Stimulated activated CD8-positive, alpha-beta memory T cell treated with anti-CD3 and anti-CD28 coated beads, Interleukin-4, amount 100 ng/mL, for 4 hours (primary cell): ENCODE data around the gene PCSK4.
"Not testable (repeated sequence)": the region's sequence is repeated elsewhere in the genome, so short reads cannot be mapped to it uniquely, and the experiment has no call there.

Experiments used
- DNase-seq, 2 donors: peaks; one replicate each; pipeline ENCODE4 v3.0.0-alpha.2; 2020; ENCODE audit warnings: low read depth in 2 of 2, low spot score in 1 of 2

The PCSK4 gene

DNA sequence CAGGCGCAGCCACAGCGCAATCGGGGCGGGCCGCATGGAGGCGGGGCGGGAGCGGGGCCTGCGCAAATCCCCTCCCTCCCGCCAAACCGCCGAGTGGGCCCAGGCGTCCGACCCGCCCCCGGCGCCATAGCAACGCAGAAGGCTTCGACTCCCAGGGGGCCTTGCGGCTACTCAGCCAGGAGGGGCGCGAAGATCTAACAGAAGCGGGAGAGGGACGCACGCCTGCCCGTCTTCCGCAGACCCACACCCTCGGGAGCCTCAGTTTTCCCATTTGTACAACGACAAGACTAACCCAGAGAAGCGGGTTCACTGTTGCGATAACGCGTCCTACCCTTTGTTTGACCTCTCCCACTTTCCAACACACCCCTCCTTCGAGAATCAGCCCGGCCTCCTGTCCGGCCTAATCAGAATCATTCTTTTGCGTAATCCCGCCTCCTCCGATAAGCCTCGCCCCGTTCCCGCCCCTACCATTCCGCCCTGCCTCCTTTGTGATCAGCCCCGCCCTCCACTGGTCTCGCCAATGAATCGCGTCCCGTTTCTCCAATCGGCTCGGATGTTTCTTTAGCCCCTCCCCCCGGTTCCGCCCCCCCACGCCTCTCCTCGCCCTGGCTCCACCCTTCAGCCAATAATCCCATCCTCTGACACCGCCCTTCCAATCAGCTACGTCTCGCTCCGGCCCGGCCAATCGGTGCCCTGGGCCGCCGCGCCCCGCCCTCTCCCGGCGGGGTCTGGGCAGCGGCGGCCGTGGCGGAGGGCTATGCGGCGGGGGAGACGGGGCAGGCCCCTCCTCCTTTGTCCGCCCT, at the start of gene PCSK4:
Gene PCSK4, minus strand, starts transcription at position 40 of the 803 bp plus-strand sequence. Its CDS starts 4 bp downstream, at position 36.
- DNase-seq: peak; percentile 95 to 98

DNA sequence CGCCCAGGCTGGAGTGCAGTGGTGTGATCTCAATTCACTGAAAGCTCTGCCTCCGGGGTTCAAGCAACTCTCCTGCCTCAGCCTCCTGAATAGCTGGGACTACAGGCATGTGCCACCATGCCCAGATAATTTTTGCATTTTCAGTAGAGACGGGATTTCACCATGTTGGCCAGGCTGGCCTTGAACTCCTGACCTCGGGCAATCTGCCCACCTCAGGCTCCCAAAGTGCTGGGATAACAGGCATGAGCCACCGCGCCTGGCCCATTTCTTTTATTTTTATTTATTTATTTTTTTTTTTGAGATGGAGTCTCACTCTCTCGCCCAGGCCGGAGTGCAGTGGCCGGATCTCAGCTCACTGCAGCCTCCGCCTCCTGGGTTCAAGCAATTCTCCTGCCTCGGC, 49.6 kb upstream of the PCSK4 start:
- DNase-seq: not testable (repeated sequence)

DNA sequence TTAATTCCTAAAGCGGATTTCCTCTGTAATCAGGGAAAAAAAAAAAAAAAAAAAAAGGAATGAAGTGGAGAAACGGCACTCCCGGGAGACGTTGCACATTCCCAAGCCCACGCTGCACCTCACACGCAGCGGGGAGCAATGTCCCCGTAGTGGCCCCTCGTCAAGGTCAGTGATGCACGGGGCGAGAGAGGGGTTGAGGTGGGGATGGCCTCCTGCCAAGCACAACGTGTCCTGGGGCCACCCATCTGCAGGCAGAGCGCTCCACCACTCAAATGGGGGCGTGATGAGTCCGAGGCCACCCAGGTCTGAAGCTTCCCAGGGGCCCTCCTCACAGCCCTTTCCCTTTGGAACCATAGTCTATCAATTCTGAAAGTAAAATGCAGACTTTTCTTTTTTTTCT, 48.8 kb upstream of the PCSK4 start:
- no peak for DNase-seq

DNA sequence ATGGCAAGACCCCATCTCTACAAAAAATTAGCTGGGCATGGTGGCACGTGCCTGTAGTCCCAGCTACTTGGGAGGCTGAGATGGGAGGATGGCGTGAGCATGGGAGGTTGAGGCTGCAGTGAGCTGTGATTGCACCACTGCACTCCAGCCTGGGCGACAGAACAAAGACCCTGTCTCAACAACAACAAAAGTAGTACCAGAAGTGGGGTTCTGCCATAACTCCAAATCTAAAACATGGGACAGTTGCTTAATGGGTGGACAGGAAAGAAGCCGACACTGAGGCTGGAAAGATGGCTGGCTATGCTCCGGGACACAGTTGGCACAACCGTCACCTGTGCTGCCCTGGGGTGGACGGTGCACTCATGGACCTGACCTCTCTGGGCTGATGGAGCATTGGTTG, 45.5 kb upstream of the PCSK4 start:
- DNase-seq: not testable (repeated sequence)

DNA sequence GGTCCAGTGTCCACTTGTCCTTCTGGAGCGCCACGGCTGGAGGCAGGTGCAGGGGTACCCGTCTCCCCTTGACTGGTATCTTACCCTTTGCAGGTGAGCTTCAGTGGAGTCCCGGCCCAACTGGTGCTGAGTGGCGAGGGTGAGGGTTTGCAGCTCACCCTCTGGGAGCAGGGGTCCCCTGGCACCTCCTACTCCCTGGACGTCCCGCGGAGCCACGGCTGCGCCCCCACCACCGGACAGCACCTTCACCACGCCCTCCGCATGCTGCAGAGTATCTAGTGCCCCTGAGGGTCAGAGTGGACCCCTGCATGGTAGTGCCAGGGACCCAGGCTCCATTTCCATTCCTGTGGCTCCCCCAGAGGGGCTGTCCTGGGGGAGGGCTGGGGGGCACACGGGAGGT, 44.8 kb upstream of the PCSK4 start:
- DNase-seq: no peak

DNA sequence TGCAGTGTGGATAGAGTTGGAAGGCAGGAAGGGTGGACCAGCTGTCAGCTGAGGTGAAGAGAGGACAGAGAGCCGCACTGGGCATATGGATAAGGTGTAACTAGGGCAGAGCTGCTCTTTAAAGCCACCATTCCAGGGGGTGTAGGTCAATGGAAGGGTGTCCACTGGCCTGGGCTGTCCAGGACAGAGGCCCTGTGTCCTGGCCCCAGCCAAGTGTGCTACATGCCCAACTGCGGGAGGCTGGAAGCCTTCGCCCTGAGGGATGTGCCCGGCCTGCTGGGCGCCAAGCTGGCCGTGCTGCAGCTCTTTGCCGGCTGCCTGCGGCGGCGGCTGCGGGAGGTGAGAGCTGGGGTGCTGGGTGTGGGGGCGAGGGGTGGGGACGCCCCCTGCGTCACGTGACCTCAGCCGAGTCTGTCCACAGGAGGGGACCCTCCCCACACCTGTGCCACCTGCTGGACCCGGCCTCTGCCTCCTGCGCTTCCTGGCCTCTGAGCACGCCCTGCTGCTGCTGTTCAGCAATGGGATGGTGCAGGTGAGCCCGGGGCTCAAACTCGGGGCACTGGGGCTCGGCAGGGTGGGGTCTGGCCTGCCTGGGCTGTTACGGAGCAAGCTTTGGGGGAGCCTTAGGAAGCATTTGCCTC, 43.5 kb upstream of the PCSK4 start:
- DNase-seq: no peak

DNA sequence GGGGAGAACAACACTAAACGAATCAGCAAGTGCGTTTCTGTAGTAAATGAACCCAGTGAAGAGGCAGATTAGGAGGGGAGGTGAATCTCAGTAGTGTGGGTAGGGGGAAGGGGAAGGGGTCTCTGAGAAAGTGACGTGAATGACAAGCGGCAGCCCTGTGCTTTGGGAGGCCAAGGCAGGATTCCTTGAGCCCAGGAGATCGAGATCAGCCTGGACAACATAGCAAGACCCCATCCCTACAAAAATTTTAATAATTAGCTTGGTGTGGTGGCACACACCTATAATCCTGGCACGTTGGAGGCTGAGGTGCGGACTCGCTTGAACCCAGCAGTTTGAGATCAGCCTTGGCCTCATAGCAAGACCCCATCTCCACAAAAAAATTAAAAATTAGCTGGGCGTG, 41.9 kb upstream of the PCSK4 start:
- no peak for DNase-seq

DNA sequence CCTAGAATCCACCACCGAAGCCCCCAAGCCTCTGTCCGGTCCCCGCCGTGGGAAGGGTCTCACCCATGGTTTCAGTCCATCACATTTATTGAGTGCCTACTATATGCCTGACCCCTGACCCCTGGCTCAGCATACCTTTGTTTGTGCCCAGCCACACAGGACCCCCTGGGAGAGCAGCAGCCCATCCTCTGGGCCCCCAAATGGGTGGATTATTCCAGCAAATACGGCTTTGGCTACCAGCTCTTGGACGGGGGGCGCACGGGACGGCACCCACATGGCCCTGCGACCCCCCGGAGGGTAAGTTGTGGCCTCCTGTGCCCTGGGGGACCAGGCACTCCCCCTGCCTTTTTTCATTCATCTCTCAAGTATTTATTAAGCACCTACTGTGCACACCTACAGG, 41.4 kb upstream of the PCSK4 start:
- no peak for DNase-seq

DNA sequence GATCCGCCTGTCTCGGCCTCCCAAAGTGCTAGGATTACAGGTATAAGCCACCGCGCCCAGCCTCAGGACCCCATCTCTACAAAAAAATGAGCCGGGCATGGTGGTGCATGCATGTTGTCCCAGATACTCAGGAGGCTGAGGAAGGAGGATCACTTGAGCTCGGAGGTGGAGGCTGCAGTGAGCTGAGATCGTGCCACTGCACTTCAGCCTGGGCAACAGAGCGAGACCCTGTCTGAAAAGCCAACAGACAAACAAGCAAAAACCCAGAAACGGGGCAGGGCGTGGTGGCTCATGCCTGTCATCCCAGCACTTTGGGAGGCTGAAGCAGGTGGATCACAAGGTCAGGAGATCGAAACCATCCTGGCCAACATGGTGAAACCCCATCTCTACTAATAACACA, 40.7 kb upstream of the PCSK4 start:
- DNase-seq: not testable (repeated sequence)

DNA sequence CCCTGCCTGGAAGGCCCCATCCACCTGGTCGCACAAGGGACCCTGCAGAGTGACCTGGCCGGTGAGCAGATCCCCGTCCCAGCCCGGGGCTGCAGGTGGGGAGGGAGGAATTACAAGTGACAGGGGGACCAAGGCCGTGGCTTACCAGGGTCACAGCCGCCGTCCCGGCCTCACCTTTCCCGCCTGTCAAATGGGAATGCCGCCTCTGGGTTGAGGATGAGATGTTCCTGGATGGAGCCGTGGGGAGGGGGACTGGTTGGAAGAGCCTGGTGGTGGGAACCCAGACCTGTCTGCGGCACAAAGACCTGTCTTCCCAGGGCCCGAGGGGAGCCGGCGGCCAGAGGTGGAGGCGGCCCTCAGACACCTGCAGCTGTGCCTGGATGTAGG, 39.3 kb upstream of the PCSK4 start:
- DNase-seq: no peak

DNA sequence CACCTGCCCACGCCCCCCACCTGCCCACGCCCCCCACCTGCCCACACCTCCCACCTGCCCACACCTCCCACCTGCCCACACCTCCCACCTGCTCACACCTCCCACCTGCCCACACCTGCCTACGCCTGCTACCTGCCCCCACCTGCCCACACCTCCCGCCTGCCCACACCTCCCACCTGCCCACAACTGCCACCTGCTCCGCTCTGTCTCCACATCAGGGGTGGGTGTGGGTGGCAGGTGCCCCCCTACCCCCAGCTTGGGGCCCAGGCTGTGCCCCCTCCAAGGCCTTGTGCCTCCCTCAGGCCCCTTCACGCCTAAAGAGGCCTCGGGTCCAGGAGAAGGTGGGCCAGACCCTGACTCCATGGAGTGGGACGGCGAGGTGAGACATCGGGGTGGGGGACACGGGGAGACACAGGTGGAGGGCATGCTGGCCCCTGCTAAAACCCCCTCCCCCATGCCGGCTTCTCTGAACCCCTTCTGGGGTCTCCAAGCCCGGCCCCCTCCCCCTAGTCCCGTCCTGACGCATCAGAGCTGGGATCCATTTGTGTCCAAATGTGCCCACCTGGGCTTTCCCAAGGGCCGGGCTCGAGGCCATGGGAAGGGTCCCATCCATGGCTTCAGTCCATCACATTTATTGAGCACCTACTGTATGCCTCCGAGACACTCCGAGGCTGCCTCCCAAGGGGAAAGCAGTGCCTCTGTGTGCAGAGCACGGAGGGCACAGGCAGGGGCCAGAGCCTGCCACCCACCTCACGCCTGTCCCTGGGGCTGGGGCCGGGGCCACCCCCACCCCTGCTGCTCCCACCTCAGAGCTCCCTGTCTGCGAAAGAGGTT, 38.7 kb upstream of the PCSK4 start:
- DNase-seq: no peak

DNA sequence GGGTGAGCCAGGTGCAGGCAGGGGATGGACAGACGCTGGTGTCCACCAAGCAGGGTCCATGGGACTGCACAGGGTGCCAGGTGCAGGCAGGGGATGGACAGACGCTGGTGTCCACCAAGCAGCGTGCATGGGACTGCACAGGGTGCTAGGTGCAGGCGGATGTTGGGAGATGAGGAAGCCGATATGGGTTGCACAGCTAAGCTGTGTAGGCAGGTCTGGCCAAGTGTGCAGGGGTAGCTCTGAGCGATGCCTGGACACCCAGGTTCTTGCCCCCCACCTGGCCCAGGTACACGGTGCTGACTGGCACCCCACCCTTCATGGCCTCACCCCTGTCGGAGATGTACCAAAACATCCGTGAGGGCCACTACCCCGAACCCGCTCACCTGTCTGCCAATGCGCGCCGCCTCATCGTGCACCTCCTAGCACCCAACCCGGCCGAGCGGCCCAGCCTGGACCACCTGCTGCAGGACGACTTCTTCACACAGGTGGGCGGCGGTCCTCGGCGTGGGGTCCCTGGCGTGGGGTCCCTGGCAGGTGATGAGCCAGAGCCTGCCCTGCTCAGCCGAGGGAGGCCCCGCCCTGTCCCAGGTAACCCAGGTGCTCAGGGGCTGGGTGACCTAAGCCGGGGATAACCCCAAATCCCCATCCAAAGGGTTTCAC, 37.6 kb upstream of the PCSK4 start:
- no peak for DNase-seq

DNA sequence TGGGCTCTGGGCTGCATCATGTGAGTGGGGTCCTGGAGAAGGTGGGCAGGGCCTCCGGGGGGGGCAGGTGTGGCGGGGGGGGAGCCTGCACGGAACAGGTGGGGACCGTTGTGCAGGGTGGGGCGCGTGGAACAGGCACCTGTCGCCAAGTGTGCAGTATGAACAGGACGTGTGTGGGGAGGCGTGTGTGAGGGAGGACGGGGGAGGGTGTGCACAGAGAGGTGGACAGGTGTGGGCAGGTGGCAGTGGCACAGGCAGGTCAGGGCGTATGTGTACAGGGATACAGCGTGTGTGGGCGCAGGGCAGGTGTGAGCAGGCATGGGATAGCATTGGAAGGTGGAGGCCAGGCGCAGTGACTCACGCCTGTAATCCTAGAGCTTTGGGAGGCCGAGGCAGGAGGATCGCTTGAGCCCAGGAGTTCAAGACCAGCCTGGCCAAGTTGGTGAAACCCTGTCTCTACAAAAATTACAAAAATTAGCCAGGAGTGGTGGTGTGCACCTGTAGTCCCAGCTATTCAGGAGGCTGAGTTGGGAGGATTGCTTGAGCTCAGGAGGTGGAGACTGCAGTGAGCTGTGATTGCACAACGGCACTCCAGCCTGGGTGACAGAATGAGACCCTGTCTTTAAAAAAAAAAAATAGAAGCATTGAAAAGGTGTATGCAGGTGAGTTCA, 37.0 kb upstream of the PCSK4 start:
- DNase-seq: no peak

DNA sequence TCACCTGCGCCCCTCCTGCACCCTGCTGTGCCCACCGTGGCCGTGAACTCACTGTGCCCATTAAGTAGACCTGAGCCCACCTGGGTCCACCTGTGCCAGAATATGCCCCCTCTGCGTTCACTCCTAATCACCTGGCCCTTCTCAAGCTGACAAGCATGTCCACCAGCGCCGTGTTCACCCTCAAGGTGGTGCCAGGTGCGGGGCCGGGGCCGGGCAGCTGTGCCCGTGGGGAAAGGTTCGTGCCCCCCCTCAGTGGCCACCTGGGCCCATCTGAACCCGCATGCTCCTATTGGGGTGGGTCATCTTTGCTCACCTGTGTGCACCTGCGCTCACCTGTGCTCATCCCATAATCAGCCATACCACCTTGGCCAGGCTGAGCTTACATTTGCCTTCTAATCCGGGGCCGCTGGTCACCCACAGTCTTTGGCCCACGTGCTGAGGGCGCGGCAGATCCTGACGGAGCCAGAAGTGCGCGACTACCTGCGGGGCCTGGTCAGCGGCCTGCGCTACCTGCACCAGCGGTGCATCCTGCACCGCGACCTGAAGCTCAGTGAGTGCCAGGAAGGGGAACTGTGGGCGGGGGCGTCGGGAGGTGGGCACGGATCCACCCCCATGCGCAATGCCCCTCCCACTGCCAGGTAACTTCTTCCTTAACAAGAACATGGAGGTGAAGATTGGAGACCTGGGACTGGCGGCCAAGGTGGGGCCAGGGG, 36.1 kb upstream of the PCSK4 start:
- no peak for DNase-seq

DNA sequence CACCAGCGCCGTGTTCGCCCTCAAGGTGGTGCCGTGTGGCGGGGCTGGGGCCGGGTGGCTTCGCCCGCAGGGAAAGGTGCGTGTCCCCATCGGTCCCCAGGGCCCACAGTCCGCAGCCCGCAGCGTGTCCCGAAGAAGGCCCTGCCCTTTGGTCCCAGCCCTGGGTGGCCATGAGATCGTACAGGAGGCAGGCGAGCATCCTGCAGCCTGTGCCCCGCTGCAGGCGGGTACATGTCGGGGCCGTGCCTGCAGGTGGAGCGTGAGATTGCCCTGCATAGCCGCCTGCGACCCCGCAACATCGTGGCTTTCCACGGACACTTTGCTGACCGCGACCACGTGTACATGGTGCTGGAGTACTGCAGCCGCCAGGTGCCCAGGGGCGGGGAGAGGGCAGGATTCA, 35.2 kb upstream of the PCSK4 start:
- no peak for DNase-seq

DNA sequence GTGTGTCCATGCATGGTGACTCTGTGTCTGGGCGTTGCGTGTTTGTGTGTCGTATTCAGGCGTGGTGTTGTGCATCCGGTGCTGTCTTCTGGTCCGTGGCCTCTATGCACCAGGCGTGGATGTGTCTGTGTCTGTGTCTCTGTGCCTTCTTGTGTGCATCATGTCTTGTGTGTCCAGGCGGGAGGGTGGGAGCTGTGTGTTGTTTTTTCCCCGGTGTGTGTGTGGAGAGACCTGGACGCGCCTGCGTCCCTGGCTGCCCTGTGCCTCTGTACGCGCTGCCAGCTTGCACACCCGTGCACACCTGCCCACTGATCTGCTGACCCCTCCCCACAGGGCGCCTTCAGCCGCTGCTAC, 34.8 kb upstream of the PCSK4 start:
- DNase-seq: no peak

DNA sequence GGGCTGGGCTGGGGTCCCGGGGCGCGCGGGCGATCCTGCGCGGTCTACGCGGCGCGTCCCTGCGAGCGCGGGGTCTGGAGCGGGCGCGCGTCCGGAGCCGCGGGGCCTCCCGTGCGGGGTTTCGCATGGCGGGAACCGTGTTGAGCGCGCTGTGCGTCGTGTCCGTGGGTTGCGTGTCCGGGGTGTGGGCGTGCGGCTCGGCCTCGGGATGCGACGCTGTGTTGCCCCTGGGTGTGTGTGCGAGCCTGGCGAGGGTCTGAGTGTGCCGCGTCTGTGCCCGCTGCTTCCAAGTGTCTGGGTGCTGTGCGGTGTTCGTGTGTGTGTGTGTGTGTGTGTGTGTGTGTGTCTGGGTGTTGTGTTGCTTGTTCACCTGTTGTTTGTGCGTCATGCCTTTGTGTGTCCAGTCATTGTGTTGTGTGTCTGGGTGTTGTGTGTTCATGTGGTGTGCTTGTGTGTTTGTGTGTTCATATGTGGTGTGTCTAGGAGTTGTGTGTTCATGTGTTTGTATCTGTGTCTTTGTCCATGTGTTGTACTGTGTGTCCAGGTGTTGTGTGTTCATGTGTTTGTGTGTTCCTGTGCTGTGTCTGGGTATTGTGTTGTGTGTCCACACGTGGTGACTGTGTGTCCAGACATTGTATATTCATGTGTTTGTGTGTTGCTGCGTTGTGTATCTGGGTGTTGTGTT, 34.3 kb upstream of the PCSK4 start:
- no peak for DNase-seq

DNA sequence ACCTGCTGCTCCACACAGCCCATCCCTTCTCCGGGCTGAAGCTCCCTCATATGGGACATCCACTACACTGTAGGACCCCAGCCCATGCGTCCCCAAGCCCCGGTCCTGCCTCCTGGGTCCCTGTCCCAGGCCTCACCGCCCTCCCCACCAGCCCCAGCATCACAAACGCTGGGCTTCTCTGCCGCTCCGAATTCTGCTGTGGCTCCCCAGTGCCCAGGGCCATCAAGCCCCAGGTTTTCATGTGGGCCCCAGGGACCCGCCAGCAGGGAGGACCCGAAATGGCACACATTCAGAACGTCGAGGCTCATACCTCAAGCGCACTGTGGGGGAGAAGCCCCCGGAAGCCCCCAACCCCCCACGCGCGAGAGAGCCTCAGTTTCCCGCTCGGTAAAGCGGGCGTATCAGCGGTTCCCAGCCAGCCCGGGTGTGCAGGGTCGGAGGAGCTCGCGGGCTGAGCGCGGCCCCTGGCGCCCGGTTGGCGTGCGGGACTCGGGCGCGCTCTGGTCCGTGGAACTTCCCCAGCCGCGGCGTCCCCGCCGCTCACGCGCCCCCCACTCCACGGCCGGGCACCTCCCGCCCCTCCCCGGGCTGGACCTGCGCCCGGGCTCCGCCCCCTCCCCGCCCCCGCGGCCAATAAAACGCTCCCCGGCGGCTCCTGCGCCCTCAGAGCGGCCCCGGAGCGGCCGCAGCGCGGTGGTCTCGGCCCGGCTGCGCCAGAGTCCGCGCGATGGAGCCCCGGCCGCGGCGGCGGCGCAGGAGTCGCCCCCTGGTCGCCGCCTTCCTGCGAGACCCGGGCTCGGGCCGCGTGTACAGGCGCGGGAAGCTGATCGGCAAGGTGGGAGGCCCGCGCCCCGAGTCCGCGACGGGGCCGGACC, 33.5 kb upstream of the PCSK4 start, which contains the start of gene PLK5:
Gene PLK5, plus strand, starts transcription at position 666 of the 875 bp plus-strand sequence. CDS start 2,920 bp downstream, outside the sequence.
- DNase-seq: no peak

DNA sequence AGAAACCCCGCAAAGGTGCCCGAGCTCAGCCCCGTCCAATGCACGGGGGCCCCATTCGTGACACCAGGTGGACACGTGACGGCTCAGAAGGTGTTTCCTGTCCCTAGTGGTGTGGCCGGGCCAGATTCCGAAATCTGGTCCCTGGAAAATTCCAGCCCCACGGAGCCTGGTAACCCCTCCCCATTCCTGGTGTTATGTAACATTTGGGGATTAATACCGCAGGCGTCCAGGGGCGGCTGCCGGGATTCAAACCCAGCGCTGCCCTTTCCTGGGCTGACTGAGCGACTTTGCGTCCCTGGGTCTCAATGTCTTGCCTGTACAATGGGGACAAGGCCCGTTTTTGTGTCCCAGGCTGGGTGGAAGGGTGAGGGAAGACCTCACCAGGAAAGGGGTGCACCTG, 32.7 kb upstream of the PCSK4 start:
- DNase-seq: no peak
